Activated naive CD8-positive, alpha-beta T cell (primary cell): ENCODE data around the gene DYNC1LI1.

Source experiments
- H3K27ac Mint-ChIP-seq: one replicate; pipeline ENCODE4 v1.8.0; 2021; ENCODE audit warnings: mixed read lengths
- H3K27me3 Mint-ChIP-seq: one replicate; pipeline ENCODE4 v1.8.0; 2021; ENCODE audit warnings: mixed read lengths
- H3K36me3 Mint-ChIP-seq: one replicate; pipeline ENCODE4 v1.8.0; 2021; ENCODE audit warnings: mixed read lengths
- H3K4me1 Mint-ChIP-seq: one replicate; pipeline ENCODE4 v1.8.0; 2021; ENCODE audit warnings: low read depth, mixed read lengths
- H3K4me3 Mint-ChIP-seq: one replicate; pipeline ENCODE4 v1.8.0; 2021; ENCODE audit warnings: mild to moderate bottlenecking, mixed read lengths
- H3K9me3 Mint-ChIP-seq: one replicate; pipeline ENCODE4 v1.8.0; 2021; ENCODE audit warnings: low read depth, mixed read lengths

Gene DYNC1LI1

GRCh38 chr3:32570421-32571191 is at the start of gene DYNC1LI1:
Gene DYNC1LI1, minus strand, starts transcription at chr3:32570858. Its CDS starts 88 bp downstream, at chr3:32570770.
- Mint-ChIP-seq H3K4me1 (peaks cover 35% of the 10 kb centered on the region), H3K9me3 (no peaks in the 10 kb centered on the region), H3K27me3 (no peaks in the 10 kb centered on the region), H3K36me3 (peaks cover 4% of the 10 kb centered on the region), H3K27ac (peak within 1 kb of the TSS; percentile 90), H3K4me3 (peak within 1 kb of the TSS; percentile 92)

DNA sequence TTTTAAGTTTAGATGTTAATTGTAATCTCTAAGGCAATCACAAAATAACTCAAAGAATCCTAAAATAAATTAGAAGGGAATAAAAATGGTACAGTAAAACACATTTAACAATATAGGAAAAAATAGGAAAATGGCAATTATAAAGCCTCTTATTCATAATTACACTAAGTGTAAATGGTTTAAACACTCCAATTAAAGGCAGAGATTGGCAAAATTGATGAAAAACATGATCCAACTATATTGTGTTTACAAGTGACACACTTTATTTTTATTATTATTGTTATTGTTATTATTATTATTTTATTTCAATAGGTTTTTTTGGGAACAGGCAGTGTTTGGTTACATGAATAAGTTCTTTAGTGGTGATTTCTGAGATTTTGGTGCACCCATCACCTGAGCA is 48.7 kb upstream of the DYNC1LI1 start:
- Mint-ChIP-seq H3K9me3 (peaks cover 13% of the 10 kb centered on the region), H3K27ac (no peak overlapping the region), H3K4me1 (no peaks in the 10 kb centered on the region), H3K4me3 (no peak overlapping the region), H3K36me3 (peaks cover 5% of the 10 kb centered on the region), H3K27me3 (no peaks in the 10 kb centered on the region)

- H3K9me3 Mint-ChIP-seq: peaks cover 13% of the 10 kb centered on the region
- no peak overlapping the region for H3K4me3 Mint-ChIP-seq
- H3K36me3 Mint-ChIP-seq: peaks cover 5% of the 10 kb centered on the region
- no peak overlapping the region for H3K27ac Mint-ChIP-seq
- H3K4me1 Mint-ChIP-seq: no peaks in the 10 kb centered on the region
- peaks cover 5% of the 10 kb centered on the region for H3K27me3 Mint-ChIP-seq
These were observed 45.8 kb upstream of the DYNC1LI1 start for GRCh38 chr3:32616267-32616962.

GRCh38 chr3:32614956-32615355 is 44.3 kb upstream of the DYNC1LI1 start:
- H3K27me3 Mint-ChIP-seq: peaks cover 5% of the 10 kb centered on the region
- H3K36me3 Mint-ChIP-seq: peaks cover 3% of the 10 kb centered on the region
- H3K27ac Mint-ChIP-seq: no peak overlapping the region
- no peaks in the 10 kb centered on the region for H3K4me1 Mint-ChIP-seq
- no peak overlapping the region for H3K4me3 Mint-ChIP-seq
- peaks cover 10% of the 10 kb centered on the region for H3K9me3 Mint-ChIP-seq

- H3K4me3 Mint-ChIP-seq: no peak overlapping the region
- no peaks in the 10 kb centered on the region for H3K36me3 Mint-ChIP-seq
- no peaks in the 10 kb centered on the region for H3K9me3 Mint-ChIP-seq
- H3K27me3 Mint-ChIP-seq: peaks cover 5% of the 10 kb centered on the region
- H3K27ac Mint-ChIP-seq: no peak overlapping the region
- no peaks in the 10 kb centered on the region for H3K4me1 Mint-ChIP-seq
These were observed 42.5 kb upstream of the DYNC1LI1 start for GRCh38 chr3:32613183-32613582.

GRCh38 chr3:32612547-32612946 is 41.9 kb upstream of the DYNC1LI1 start:
- no peaks in the 10 kb centered on the region for H3K4me1 Mint-ChIP-seq

GRCh38 chr3:32607522-32607921 is 36.9 kb upstream of the DYNC1LI1 start:
- Mint-ChIP-seq H3K4me1 (no peaks in the 10 kb centered on the region), H3K27ac (no peak overlapping the region), H3K36me3 (no peaks in the 10 kb centered on the region), H3K9me3 (no peaks in the 10 kb centered on the region), H3K27me3 (peaks cover 2% of the 10 kb centered on the region), H3K4me3 (no peak overlapping the region)

More at GRCh38 chr3:32612547-32612946, 41.9 kb upstream of the DYNC1LI1 start:
- Mint-ChIP-seq H3K9me3 (no peaks in the 10 kb centered on the region), H3K27me3 (peaks cover 5% of the 10 kb centered on the region), H3K27ac (no peak overlapping the region), H3K36me3 (no peaks in the 10 kb centered on the region), H3K4me3 (no peak overlapping the region)

DNA sequence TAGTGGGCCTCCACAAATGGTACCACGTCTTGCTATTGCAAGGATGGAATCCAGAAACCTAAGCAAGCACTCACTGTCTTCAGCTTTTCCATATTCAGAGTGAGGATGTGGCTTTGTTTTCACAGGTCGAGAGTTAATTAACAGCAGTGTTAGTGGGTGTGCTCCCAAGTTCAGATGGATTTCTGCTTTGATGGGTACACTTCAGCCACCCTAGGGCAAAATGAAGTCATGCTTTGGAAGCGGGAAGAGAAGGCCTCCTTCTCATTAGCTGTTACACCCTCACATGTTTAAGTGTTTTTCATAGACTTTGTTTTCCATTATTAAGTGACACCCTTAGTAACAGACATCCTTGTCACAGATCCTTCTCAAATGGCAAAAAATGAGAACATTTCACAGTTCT is 36.3 kb upstream of the DYNC1LI1 start:
- H3K36me3 Mint-ChIP-seq: no peaks in the 10 kb centered on the region
- no peak overlapping the region for H3K4me3 Mint-ChIP-seq
- H3K9me3 Mint-ChIP-seq: no peaks in the 10 kb centered on the region
- no peaks in the 10 kb centered on the region for H3K27me3 Mint-ChIP-seq
- no peak overlapping the region for H3K27ac Mint-ChIP-seq
- H3K4me1 Mint-ChIP-seq: no peaks in the 10 kb centered on the region

GRCh38 chr3:32606277-32606676 is 35.6 kb upstream of the DYNC1LI1 start:
- no peaks in the 10 kb centered on the region for H3K9me3 Mint-ChIP-seq
- H3K4me3 Mint-ChIP-seq: no peak overlapping the region
- H3K27ac Mint-ChIP-seq: no peak overlapping the region
- H3K27me3 Mint-ChIP-seq: peaks cover 3% of the 10 kb centered on the region
- no peaks in the 10 kb centered on the region for H3K4me1 Mint-ChIP-seq
- H3K36me3 Mint-ChIP-seq: no peaks in the 10 kb centered on the region

DNA sequence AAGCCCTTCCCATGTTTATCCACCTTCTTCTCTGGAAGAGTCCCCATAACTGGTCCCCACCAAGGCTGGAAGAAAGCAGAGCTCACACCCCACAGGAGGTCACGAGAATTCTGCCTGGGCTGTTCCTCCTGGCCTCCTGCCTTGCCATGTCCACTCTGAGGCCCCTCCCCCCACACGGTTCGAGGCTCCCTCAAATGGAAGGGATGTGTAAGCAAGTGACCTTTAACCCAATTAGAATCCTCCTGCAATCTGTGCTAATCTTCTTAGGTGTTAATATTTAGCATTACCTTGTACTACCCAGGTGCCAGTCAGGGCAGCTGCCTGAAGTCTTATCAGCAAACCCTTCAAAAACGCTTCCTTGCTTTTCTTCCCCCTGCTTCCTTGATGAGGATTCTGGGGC is 32.4 kb upstream of the DYNC1LI1 start:
- Mint-ChIP-seq H3K4me1 (no peaks in the 10 kb centered on the region), H3K4me3 (no peak overlapping the region), H3K27me3 (peaks cover 3% of the 10 kb centered on the region), H3K36me3 (no peaks in the 10 kb centered on the region), H3K9me3 (no peaks in the 10 kb centered on the region), H3K27ac (no peak overlapping the region)

DNA sequence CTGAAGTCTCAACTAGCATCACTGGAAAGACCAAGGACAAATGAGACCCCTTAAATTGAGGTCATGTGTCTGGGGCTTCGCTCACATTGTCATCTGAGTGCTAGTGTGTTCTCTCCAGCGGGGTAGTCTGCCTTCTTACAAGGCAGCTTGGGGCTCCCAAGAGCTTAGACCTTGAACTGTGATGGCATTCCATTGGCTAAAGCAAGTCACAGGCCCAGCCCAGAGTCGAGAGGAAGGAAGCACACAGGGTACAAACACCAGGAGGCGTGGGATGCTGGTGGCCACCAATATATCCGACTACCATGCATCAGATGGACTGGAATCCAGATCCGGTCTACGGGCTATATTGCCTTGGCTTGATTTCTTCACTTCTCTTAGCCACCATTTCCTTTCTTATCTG is 31.5 kb upstream of the DYNC1LI1 start:
- Mint-ChIP-seq H3K27ac (no peak overlapping the region), H3K4me1 (no peaks in the 10 kb centered on the region)

DNA sequence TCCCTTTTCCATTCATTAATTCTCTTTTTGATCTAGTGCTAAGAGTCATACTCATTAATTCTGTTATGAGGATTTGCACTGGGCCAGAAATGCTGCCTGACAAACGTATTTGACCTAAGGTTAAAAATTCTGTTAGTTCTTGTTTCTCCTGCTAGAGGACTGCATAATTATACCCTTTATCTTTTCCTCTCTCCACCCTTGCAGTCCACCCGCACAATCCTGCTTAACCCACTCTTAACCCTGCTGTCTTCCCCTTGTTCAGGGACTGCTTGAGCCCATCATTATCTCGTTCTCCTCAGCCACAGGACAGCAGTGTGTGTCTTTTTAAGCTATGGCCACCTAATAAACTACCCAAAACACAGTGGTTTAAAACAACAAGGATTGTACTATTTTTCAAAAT is 31.1 kb upstream of the DYNC1LI1 start:
- Mint-ChIP-seq H3K27ac (no peak overlapping the region), H3K9me3 (no peaks in the 10 kb centered on the region), H3K27me3 (peaks cover 6% of the 10 kb centered on the region), H3K36me3 (no peaks in the 10 kb centered on the region), H3K4me3 (no peak overlapping the region), H3K4me1 (no peaks in the 10 kb centered on the region)

More for the DNA sequence above, 31.5 kb upstream of the DYNC1LI1 start:
- no peaks in the 10 kb centered on the region for H3K9me3 Mint-ChIP-seq
- H3K4me3 Mint-ChIP-seq: no peak overlapping the region
- no peaks in the 10 kb centered on the region for H3K36me3 Mint-ChIP-seq
- H3K27me3 Mint-ChIP-seq: peaks cover 5% of the 10 kb centered on the region

DNA sequence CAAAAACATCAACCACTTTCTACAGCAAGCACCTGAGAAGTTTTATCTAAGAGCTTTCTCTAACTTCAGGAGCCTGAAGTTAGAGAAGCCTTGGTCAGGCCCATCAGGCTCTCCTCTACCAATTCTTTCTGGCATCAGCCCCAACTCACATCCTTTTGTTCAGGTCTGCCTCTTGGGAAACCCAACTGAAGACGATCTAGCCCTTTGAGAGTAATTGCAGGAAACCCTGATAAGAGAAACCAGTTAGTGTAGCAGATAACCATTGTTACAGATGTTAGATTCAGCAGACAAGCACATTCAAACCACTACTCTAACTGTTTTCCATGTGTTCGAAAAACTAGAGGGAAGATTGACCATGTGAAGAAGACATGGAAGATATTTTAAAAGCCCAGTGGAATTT is 27.0 kb upstream of the DYNC1LI1 start:
- peaks cover 10% of the 10 kb centered on the region for H3K27me3 Mint-ChIP-seq
- no peak overlapping the region for H3K27ac Mint-ChIP-seq
- H3K9me3 Mint-ChIP-seq: no peaks in the 10 kb centered on the region
- no peak overlapping the region for H3K4me3 Mint-ChIP-seq
- H3K36me3 Mint-ChIP-seq: no peaks in the 10 kb centered on the region
- no peaks in the 10 kb centered on the region for H3K4me1 Mint-ChIP-seq

DNA sequence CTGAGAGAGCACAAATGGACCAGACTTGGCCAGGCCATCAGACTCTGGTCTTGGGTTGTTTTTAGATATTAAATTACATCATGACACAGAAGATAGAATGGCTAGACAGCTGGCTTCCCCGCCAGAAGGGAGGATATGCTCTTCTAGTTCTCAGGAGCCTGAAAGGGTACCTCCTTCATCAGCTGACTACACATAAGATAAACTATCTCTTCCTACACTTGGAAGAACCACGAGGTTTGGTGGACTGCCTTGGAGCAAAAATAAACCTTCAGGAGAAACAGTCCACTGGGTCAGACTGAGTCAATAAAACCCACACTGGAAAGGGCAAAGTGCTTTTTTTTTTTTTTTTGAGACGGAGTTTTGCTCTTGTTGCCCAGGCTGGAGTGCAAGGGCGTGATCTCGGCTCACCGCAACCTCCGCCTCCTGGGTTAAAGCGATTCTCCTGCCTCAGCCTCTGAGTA is 26.3 kb upstream of the DYNC1LI1 start:
- Mint-ChIP-seq H3K36me3 (no peaks in the 10 kb centered on the region), H3K4me3 (no peak overlapping the region), H3K27me3 (peaks cover 10% of the 10 kb centered on the region), H3K9me3 (no peaks in the 10 kb centered on the region), H3K27ac (no peak overlapping the region), H3K4me1 (no peaks in the 10 kb centered on the region)

GRCh38 chr3:32596282-32596908 is 25.7 kb upstream of the DYNC1LI1 start:
- Mint-ChIP-seq H3K4me3 (no peak overlapping the region), H3K4me1 (no peaks in the 10 kb centered on the region), H3K36me3 (no peaks in the 10 kb centered on the region), H3K27ac (no peak overlapping the region), H3K27me3 (peaks cover 7% of the 10 kb centered on the region), H3K9me3 (no peaks in the 10 kb centered on the region)
